Uterus (tissue), 4 donors: Measurements from ENCODE around the gene AGT. TPM values are rescaled to one million over a fixed set of nuclear protein-coding genes. Genes with fewer than 3 reads are reported as not detected.
"Not testable (repeated sequence)": the region's sequence is repeated elsewhere in the genome, so short reads cannot be mapped to it uniquely, and the experiment has no call there.

Source experiments
- DNase-seq, 2 donors: peaks; one replicate each; pipeline ENCODE4 v3.0.0-alpha.2; 2019 to 2020
- H3K27ac ChIP-seq, 2 donors: fragments of 200-600 bp; sonication (generic); 1 replicate in 1 of 2; 2 replicates in 1 of 2; pipeline ENCODE4 v1.5.1; 2016 to 2018
- H3K27me3 ChIP-seq, 2 donors: fragments of 200-600 bp; sonication (generic); one replicate each; pipeline ENCODE4 v1.5.1; 2018 to 2019; ENCODE audit warnings: control low read depth in 1 of 2
- H3K36me3 ChIP-seq, 2 donors: fragments of 200-600 bp; sonication (generic); one replicate each; pipeline ENCODE4 v1.5.1; 2019; ENCODE audit warnings: control low read depth in 1 of 2
- H3K4me1 ChIP-seq, 2 donors: fragments of 200-600 bp; sonication (generic); one replicate each; pipeline ENCODE4 v1.5.1; 2018 to 2019; ENCODE audit warnings: control low read depth in 1 of 2
- H3K4me3 ChIP-seq, 2 donors: fragments of 200-600 bp; sonication (generic); 1 replicate in 1 of 2; 2 replicates in 1 of 2; pipeline ENCODE4 v1.5.1; 2018 to 2019; ENCODE audit warnings: mild to moderate bottlenecking in 1 of 2
- H3K9me3 ChIP-seq, 2 donors: fragments of 200-600 bp; sonication (generic); one replicate each; pipeline ENCODE4 v1.5.1; 2019; ENCODE audit warnings: control low read depth in 1 of 2
- POLR2A ChIP-seq, 2 donors: fragments of 450-650 bp; IDR thresholded peaks; one replicate each; pipeline ENCODE4 v1.6.1; 2016; ENCODE audit warnings: antibody characterized with exemption in 2 of 2, mild to moderate bottlenecking in 1 of 2, moderate library complexity in 1 of 2
- intact Hi-C: fragments of 100-400 bp; cut with DNase I; formaldehyde crosslinking; loops from one replicate; pipeline ENCODE4 v1.15.1; 2023; ENCODE audit warnings: low total_unique reads
- total RNA-seq, 4 donors: library from RNA; depleted of rRNA in 3 of 4; stranded (reverse); fragments of >200 nt in 3 of 4; gene quantifications; one replicate each; pipeline versions ENCODE4 v1.1.0 to v1.2.4, GENCODE V29; 2014 to 2023
- TF ChIP-seq, protein P1 (sequence below), 4 experiments: fragments of 200-600 bp in 2 of 4; fragments of 450-650 bp in 2 of 4; sonication (generic) in 2 of 4; IDR thresholded peaks; one replicate each; pipeline ENCODE4 v1.5.1; 2016 to 2019; ENCODE audit warnings: antibody characterized with exemption in 4 of 4, mild to moderate bottlenecking in 2 of 4, moderate library complexity in 1 of 4
- donor health status: DM: yes; HTN: yes; CAD: no.

Gene AGT
- total RNA-seq, 4 donors from 2014 or later: 0.77 to 7.6 (median 2.5) TPM

- H3K27me3 ChIP-seq: no peaks in the 10 kb centered on the region
- H3K36me3 ChIP-seq: no peaks in the 10 kb centered on the region
- H3K4me3 ChIP-seq: no peak overlapping the region
- TF ChIP-seq, protein P1, sequence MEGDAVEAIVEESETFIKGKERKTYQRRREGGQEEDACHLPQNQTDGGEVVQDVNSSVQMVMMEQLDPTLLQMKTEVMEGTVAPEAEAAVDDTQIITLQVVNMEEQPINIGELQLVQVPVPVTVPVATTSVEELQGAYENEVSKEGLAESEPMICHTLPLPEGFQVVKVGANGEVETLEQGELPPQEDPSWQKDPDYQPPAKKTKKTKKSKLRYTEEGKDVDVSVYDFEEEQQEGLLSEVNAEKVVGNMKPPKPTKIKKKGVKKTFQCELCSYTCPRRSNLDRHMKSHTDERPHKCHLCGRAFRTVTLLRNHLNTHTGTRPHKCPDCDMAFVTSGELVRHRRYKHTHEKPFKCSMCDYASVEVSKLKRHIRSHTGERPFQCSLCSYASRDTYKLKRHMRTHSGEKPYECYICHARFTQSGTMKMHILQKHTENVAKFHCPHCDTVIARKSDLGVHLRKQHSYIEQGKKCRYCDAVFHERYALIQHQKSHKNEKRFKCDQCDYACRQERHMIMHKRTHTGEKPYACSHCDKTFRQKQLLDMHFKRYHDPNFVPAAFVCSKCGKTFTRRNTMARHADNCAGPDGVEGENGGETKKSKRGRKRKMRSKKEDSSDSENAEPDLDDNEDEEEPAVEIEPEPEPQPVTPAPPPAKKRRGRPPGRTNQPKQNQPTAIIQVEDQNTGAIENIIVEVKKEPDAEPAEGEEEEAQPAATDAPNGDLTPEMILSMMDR (IDR thresholded peaks at IDR 0.05): no peak
- no peak for TF ChIP-seq POLR2A (IDR thresholded peaks at IDR 0.05)
- no peaks in the 10 kb centered on the region for H3K9me3 ChIP-seq
- intact Hi-C loops: no loop called here
- no peaks in the 10 kb centered on the region for H3K4me1 ChIP-seq
- no peak overlapping the region for H3K27ac ChIP-seq
- DNase-seq: no peak
These were observed 11.8 kb downstream of the AGT start for GRCh38 chr1:230701895-230702768.

DNA sequence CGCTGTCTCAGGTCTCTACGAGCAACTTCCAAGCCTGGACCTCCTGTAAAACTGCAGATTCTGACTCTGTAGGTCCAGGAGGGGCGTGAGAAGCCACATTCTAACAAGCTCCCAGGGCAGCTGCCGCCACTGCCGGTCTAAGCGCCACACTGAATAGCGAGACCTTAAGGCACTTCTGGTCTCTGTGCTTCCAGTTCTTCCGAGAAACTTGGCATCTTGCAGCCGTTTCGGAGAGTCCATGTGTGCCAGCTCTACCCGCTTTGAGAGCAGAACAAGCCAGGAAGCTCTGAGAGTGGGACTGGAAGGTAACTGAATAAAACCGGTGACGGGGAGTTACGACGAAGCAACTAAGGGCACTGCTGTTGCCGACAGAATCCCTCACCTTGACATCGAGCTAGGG is 12.5 kb downstream of the AGT start:
- TF ChIP-seq, protein P1 (IDR thresholded peaks at IDR 0.05): no peak
- H3K4me3 ChIP-seq: no peak overlapping the region
- intact Hi-C loops: no loop called here
- no peaks in the 10 kb centered on the region for H3K4me1 ChIP-seq
- H3K9me3 ChIP-seq: no peaks in the 10 kb centered on the region
- no peak overlapping the region for H3K27ac ChIP-seq
- H3K27me3 ChIP-seq: no peaks in the 10 kb centered on the region
- H3K36me3 ChIP-seq: no peaks in the 10 kb centered on the region
- DNase-seq: no peak

GRCh38 chr1:230700132-230700531 is 13.8 kb downstream of the AGT start:
- TF ChIP-seq, protein P1 (IDR thresholded peaks at IDR 0.05): no peak
- TF ChIP-seq POLR2A (IDR thresholded peaks at IDR 0.05): no peak
- Histone ChIP-seq H3K4me3 (no peak overlapping the region), H3K27me3 (no peaks in the 10 kb centered on the region), H3K4me1 (no peaks in the 10 kb centered on the region), H3K36me3 (no peaks in the 10 kb centered on the region), H3K9me3 (no peaks in the 10 kb centered on the region), H3K27ac (no peak overlapping the region)
- no peak for DNase-seq
- intact Hi-C loops: no loop called here

- Histone ChIP-seq H3K27ac (no peak overlapping the region), H3K27me3 (no peaks in the 10 kb centered on the region), H3K36me3 (no peaks in the 10 kb centered on the region), H3K4me3 (no peak overlapping the region), H3K9me3 (no peaks in the 10 kb centered on the region), H3K4me1 (no peaks in the 10 kb centered on the region)
- no peak for DNase-seq
- intact Hi-C loops: no loop called here
- TF ChIP-seq, protein P1 (IDR thresholded peaks at IDR 0.05): no peak
- no peak for TF ChIP-seq POLR2A (IDR thresholded peaks at IDR 0.05)
These were observed 14.2 kb downstream of the AGT start for GRCh38 chr1:230699716-230700115.

DNA sequence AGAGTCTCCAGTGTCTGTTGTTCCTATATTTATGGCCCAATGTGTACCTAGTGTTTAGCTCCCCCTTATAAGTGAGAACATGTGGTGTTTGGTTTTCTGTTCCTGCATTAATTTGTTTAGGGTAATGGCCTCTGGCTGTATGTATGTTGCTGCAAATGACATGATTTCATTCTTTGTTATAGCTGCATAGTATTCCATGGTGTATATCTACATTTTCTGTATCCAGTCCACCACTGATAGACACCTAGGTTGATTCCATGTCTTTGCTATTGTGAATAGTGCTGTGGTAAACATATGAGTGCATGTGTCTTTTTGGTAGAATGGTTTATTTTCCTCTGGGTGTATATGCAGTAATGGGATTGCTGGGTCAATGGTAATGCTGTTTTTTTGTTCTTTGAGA is 15.0 kb downstream of the AGT start:
- H3K9me3 ChIP-seq, intact Hi-C loops, H3K27ac ChIP-seq: not testable (repeated sequence)

More for the DNA sequence above, 15.0 kb downstream of the AGT start:
- not testable (repeated sequence) for H3K27me3 ChIP-seq, H3K4me3 ChIP-seq, H3K4me1 ChIP-seq, H3K36me3 ChIP-seq, DNase-seq
